Measurements from ENCODE around the gene FIBP.

DNA sequence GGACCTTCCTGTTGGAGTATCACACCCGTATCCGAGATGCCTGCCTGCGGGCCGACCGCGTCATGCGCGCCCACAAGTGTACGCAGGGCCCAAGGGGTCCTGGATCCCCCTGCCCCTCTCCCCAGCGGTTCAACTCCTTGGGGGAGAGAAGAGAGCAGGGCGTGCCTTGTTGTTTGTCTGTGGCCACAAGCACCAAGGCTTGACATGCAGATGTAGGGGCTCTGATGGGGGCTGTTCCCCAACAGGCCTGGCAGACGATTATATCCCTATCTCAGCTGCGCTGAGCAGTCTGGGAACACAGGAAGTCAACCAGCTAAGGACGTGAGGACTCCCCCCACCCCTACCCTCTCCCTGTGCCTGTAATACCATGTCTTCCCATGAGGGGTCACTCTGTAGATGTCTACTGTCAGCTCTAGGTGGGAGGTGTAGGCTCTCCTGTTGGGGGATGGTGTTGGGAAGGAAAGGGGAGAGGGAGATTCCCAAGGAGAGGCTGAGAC, 37.1 kb downstream of the FIBP start:
- TF ChIP-seq, protein P1, sequence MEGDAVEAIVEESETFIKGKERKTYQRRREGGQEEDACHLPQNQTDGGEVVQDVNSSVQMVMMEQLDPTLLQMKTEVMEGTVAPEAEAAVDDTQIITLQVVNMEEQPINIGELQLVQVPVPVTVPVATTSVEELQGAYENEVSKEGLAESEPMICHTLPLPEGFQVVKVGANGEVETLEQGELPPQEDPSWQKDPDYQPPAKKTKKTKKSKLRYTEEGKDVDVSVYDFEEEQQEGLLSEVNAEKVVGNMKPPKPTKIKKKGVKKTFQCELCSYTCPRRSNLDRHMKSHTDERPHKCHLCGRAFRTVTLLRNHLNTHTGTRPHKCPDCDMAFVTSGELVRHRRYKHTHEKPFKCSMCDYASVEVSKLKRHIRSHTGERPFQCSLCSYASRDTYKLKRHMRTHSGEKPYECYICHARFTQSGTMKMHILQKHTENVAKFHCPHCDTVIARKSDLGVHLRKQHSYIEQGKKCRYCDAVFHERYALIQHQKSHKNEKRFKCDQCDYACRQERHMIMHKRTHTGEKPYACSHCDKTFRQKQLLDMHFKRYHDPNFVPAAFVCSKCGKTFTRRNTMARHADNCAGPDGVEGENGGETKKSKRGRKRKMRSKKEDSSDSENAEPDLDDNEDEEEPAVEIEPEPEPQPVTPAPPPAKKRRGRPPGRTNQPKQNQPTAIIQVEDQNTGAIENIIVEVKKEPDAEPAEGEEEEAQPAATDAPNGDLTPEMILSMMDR (IDR thresholded peaks at IDR 0.05): peak; percentile 61
- TF ChIP-seq ZFX (IDR thresholded peaks at IDR 0.05; ENCODE audit: borderline replicate concordance): no peak
